LNCaP clone FGC (cell line): Measurements from ENCODE around the gene KCNF1.

ENCODE experiments used
- DNase-seq: peaks from one replicate; pipeline ENCODE4 v3.0.0-alpha.2; 2011; ENCODE audit warnings: low read depth
- H3K4me3 ChIP-seq: 2 replicates; pipeline ENCODE4 v1.5.1; 2011; ENCODE audit warnings: mild to moderate bottlenecking, low read depth, low read length, control low read depth
- CTCF ChIP-seq: IDR thresholded peaks from 2 replicates; pipeline ENCODE4 v1.5.1; 2012; ENCODE audit warnings: mild to moderate bottlenecking; ENCODE audit not compliant: control insufficient read depth, insufficient read depth; ENCODE audit errors: extremely low read depth

KCNF1 gene

GRCh38 chr2:10885094-10885860 is 26.5 kb upstream of the KCNF1 start:
- no peak overlapping the region for H3K4me3 ChIP-seq
- TF ChIP-seq CTCF, result no peak
- no peak for DNase-seq

- TF ChIP-seq CTCF, result no peak
- H3K4me3 ChIP-seq, result no peak overlapping the region
- no peak for DNase-seq
Measured at GRCh38 chr2:10887476-10887875, 24.3 kb upstream of the KCNF1 start.

- DNase-seq, result no peak
- no peak overlapping the region for H3K4me3 ChIP-seq
- TF ChIP-seq CTCF, result no peak
Measured at GRCh38 chr2:10889651-10890215, 22.0 kb upstream of the KCNF1 start.

- TF ChIP-seq CTCF, result no peak
- DNase-seq, result no peak
- H3K4me3 ChIP-seq, result no peak overlapping the region
Measured at GRCh38 chr2:10890706-10891270, 20.9 kb upstream of the KCNF1 start.

GRCh38 chr2:10891390-10891789 is 20.3 kb upstream of the KCNF1 start:
- no peak for DNase-seq
- no peak for TF ChIP-seq CTCF
- no peak overlapping the region for H3K4me3 ChIP-seq

GRCh38 chr2:10891848-10892247 is 19.9 kb upstream of the KCNF1 start:
- no peak for DNase-seq
- TF ChIP-seq CTCF, result no peak
- no peak overlapping the region for H3K4me3 ChIP-seq
